ENCODE measurements around the gene TOP2B.

GRCh38 chr3:25687742-25688141, 23.0 kb upstream of the TOP2B start:
- no peak for TF ChIP-seq CTCF (optimal IDR thresholded peaks at IDR 0.05 in 1 of 3, IDR thresholded peaks at IDR 0.05 in 1 of 3, conservative IDR thresholded peaks at IDR 0.05 in 1 of 3; ENCODE audit: extremely low read depth in 1 of 3, insufficient read depth in 2 of 3, low read length in 3 of 3)
- TF ChIP-seq EZH2 (IDR thresholded peaks at IDR 0.05; ENCODE audit: low read length): no peak
